Measurements from ENCODE around the gene LRIG3.

DNA sequence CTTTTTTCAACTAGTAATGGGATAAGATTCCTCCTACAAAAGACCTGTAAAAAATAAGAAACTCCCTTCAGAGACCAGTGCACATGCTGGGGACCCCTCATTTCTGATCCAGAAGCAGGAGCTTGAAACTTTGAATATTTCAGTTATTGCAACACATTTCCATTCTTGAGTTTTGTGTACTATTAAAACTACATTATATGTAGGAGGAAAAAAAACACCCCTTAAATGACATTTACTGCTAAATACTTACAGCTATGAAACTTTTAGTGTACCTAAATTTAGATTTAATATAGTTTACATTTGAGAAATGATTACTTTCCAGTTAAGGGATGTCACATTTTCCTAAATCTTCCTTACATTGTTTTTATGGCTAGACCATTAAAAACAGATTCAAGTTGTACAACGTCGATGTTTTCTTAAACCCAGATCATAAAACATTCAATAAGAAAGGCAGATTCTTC lies 4.1 kb downstream of the LRIG3 start:
- TF ChIP-seq, protein P1, sequence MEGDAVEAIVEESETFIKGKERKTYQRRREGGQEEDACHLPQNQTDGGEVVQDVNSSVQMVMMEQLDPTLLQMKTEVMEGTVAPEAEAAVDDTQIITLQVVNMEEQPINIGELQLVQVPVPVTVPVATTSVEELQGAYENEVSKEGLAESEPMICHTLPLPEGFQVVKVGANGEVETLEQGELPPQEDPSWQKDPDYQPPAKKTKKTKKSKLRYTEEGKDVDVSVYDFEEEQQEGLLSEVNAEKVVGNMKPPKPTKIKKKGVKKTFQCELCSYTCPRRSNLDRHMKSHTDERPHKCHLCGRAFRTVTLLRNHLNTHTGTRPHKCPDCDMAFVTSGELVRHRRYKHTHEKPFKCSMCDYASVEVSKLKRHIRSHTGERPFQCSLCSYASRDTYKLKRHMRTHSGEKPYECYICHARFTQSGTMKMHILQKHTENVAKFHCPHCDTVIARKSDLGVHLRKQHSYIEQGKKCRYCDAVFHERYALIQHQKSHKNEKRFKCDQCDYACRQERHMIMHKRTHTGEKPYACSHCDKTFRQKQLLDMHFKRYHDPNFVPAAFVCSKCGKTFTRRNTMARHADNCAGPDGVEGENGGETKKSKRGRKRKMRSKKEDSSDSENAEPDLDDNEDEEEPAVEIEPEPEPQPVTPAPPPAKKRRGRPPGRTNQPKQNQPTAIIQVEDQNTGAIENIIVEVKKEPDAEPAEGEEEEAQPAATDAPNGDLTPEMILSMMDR (IDR thresholded peaks at IDR 0.05), result no peak
- TF ChIP-seq POLR2A (IDR thresholded peaks at IDR 0.05), result no peak

All from thyroid gland (tissue), 4 donors.